Bronchial smooth muscle cell (primary cell): ENCODE data around the gene UTP20. TPM values are rescaled to one million over a fixed set of nuclear protein-coding genes. Genes with fewer than 3 reads are reported as not detected.

Experiments
- total RNA-seq: library from RNA; depleted of rRNA; stranded (reverse); fragments of >200 nt; gene quantifications from 2 replicates; pipeline ENCODE4 v1.2.1, GENCODE V29; 2014

The UTP20 gene
- 5.7 and 9.3 TPM in 2 replicates for total RNA-seq

GRCh38 chr12:101280006-101280505, at the start of gene UTP20:
UTP20 (plus strand) TSS chr12:101280105; CDS start chr12:101280283, 178 bp downstream.

DNA sequence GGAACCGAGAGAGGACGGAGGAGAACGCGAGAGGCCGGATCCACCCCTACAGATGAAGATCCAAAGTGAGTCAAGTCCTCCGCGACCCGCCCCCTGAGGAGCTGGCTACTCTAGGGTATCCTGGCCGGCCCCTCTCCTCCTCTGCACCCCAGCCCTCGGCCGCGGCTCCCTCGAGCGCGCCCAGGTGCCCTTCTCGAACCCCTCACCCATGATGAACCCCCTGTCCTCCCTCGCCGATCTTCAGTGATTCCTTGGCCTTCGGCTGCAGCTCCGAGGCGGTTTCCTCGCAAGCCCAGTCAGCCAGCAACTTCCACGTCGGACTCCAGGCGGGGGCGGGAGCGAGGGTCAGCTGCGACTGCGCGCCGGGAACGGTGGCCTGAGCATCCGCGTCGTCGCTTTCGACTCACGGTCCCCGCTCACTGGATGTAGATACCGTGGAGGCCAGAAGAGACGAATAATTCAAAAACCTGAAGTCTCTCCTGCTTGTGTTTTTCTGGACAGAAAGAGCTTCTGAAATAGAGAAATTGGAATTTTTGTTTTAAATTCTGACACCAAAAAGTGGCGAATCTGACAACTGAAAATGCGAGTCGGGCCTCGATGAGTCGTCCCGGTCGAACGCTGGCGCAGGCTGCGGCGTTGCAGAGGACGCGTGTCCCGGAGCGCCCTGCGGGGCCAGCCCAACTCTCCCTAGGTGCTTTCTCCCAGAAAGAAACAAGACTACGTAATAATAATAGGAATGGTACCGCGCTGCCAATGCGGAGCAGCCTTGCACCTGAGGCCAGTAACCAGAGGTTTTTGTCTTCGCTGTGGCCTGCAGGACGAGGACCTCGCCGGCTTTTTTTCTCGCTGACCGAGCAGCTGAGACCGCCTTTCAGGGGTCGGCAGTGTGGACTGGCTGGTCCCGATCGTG, 127.8 kb downstream of the UTP20 start, which contains the start of gene ARL1:
ARL1 (minus strand) TSS at position 337 of the 910 bp plus-strand sequence; CDS start at position 210, 127 bp downstream.

Other genes starting within 250 kb of the UTP20 start
- not detected in 2 replicates for gene SLC5A8, start 69.9 kb upstream of the UTP20 start, total RNA-seq
- 77.1 and 113 TPM in 2 replicates for gene ARL1, start 127.7 kb downstream of the UTP20 start, total RNA-seq
- not detected in 2 replicates for gene SPIC, start 195.2 kb downstream of the UTP20 start, total RNA-seq